H1 (cell line): ENCODE data around the gene SECISBP2. TPM values are rescaled to one million over a fixed set of nuclear protein-coding genes. Genes with fewer than 3 reads are reported as not detected.

Source experiments
- CTCF ChIA-PET: fragments of 300-600 bp; sonication (Branson Sonifier 250); formaldehyde crosslinking; loops from one replicate; lab custom pipeline; 2021; ENCODE audit not compliant: partially characterized antibody; lab: Charles Lee
- POLR2A ChIA-PET: fragments of 300-600 bp; sonication (Branson Sonifier 250); formaldehyde crosslinking; loops from one replicate; lab custom pipeline; 2021; ENCODE audit warnings: inconsistent platforms; ENCODE audit not compliant: partially characterized antibody; lab: Charles Lee
- DNase-seq, 2 experiments: peaks; one replicate each; pipeline versions ENCODE4 v3.0.0 to v3.0.0-alpha.2; 2010 to 2022; ENCODE audit warnings: low spot score in 2 of 2, low read depth in 1 of 2, mixed read lengths in 1 of 2
- FAIRE-seq: peaks from 2 replicates; lab custom pipeline; 2011; peaks lifted over from hg19 to GRCh38; lab: Jason Lieb, UNC
- H2AFZ ChIP-seq: 2 replicates; pipeline ENCODE4 v1.8.1; 2012; ENCODE audit warnings: low read length, inconsistent platforms
- H2AK5ac ChIP-seq: 2 replicates; pipeline ENCODE4 v1.6.1; 2013; ENCODE audit warnings: low read depth, low read length
- H2BK120ac ChIP-seq: replicated peaks from 2 replicates; pipeline ENCODE3; 2013; ENCODE audit warnings: low read depth, low read length, inconsistent platforms
- H2BK12ac ChIP-seq: 2 replicates; pipeline ENCODE4 v1.6.1; 2013; ENCODE audit warnings: low read depth, low read length
- H2BK15ac ChIP-seq: 2 replicates; pipeline ENCODE4 v1.6.1; 2013; ENCODE audit warnings: low read length
- H2BK20ac ChIP-seq: 2 replicates; pipeline ENCODE4 v1.6.1; 2013; ENCODE audit warnings: low read length
- H2BK5ac ChIP-seq: 2 replicates; pipeline ENCODE4 v1.6.1; 2013; ENCODE audit warnings: low read depth, low read length
- H3K14ac ChIP-seq: 2 replicates; pipeline ENCODE4 v1.6.1; 2013; ENCODE audit warnings: inconsistent platforms; ENCODE audit not compliant: insufficient read length
- H3K18ac ChIP-seq: 2 replicates; pipeline ENCODE4 v1.6.1; 2013; ENCODE audit warnings: low read length; ENCODE audit errors: extremely low read depth
- H3K23ac ChIP-seq: 2 replicates; pipeline ENCODE4 v1.6.1; 2013; ENCODE audit warnings: inconsistent platforms; ENCODE audit not compliant: insufficient read length
- H3K23me2 ChIP-seq: 2 replicates; pipeline ENCODE4 v1.6.1; 2013; ENCODE audit warnings: low read depth, low read length
- H3K27ac ChIP-seq: 2 replicates; pipeline ENCODE4 v1.6.1; 2011; ENCODE audit warnings: low read depth, low read length, inconsistent platforms
- H3K27me3 ChIP-seq, 4 experiments: replicated peaks in 1 of 4; 1 replicate in 1 of 4; 2 replicates in 3 of 4; pipeline versions ENCODE4 v1.6.1 to v1.8.1; 2011 to 2013; ENCODE audit warnings: low read length in 3 of 4, mild to moderate bottlenecking in 3 of 4, inconsistent platforms in 2 of 4, mixed read lengths in 2 of 4, moderate library complexity in 1 of 4; ENCODE audit not compliant: control insufficient read depth in 3 of 4, insufficient read depth in 3 of 4; ENCODE audit errors: extremely low read depth in 1 of 4
- H3K36me3 ChIP-seq, 4 experiments: 2 replicates each; pipeline versions ENCODE4 v1.6.1 to v1.8.1; 2011 to 2013; ENCODE audit warnings: mild to moderate bottlenecking in 4 of 4, low read length in 3 of 4, moderate library complexity in 2 of 4, control low read depth in 1 of 4, inconsistent platforms in 1 of 4; ENCODE audit not compliant: insufficient read depth in 4 of 4, control insufficient read depth in 2 of 4
- H3K4ac ChIP-seq: replicated peaks from 2 replicates; pipeline ENCODE3; 2013; ENCODE audit warnings: low read length, low read depth, mixed read lengths, inconsistent platforms; ENCODE audit not compliant: insufficient read length
- H3K4me1 ChIP-seq, 4 experiments: replicated peaks in 1 of 4; 1 replicate in 1 of 4; 2 replicates in 3 of 4; pipeline versions ENCODE4 v1.6.1 to v1.8.1; 2011 to 2013; ENCODE audit warnings: low read length in 3 of 4, inconsistent platforms in 2 of 4, mixed read lengths in 1 of 4; ENCODE audit not compliant: insufficient read depth in 4 of 4, control insufficient read depth in 3 of 4
- H3K4me2 ChIP-seq, 2 experiments: 2 replicates each; pipeline versions ENCODE4 v1.6.1 to v1.8.1; 2011 to 2013; ENCODE audit warnings: low read depth in 2 of 2, low read length in 2 of 2, control low read depth in 1 of 2, inconsistent platforms in 1 of 2, mild to moderate bottlenecking in 1 of 2; ENCODE audit not compliant: insufficient read depth in 1 of 2
- H3K4me3 ChIP-seq, 4 experiments: fragments of 200-600, 300-600 bp in 1 of 4; sonication (generic), shearing (Covaris generic), sonication (Bioruptor Twin) in 1 of 4; 2 replicates each; pipeline versions ENCODE4 v1.5.1 to v1.8.1; 2011 to 2016; ENCODE audit warnings: low read length in 4 of 4, low read depth in 3 of 4, control low read depth in 2 of 4, inconsistent platforms in 2 of 4, mild to moderate bottlenecking in 2 of 4, mixed read lengths in 1 of 4, moderate library complexity in 1 of 4; ENCODE audit not compliant: insufficient read depth in 2 of 4; ENCODE audit errors: extremely low read depth in 1 of 4
- H3K56ac ChIP-seq: replicated peaks from 2 replicates; pipeline ENCODE3; 2013; ENCODE audit warnings: low read depth, mild to moderate bottlenecking, mixed read lengths, low read length, inconsistent platforms; ENCODE audit not compliant: insufficient read length
- H3K79me1 ChIP-seq: 2 replicates; pipeline ENCODE4 v1.6.1; 2013; ENCODE audit warnings: low read depth, low read length, control low read depth
- H3K79me2 ChIP-seq, 2 experiments: 2 replicates each; pipeline versions ENCODE4 v1.6.1 to v1.8.1; 2012 to 2013; ENCODE audit warnings: low read length in 2 of 2, mild to moderate bottlenecking in 2 of 2, inconsistent platforms in 1 of 2; ENCODE audit not compliant: insufficient read depth in 2 of 2, control insufficient read depth in 1 of 2
- H3K9ac ChIP-seq, 4 experiments: replicated peaks in 1 of 4; 1 replicate in 1 of 4; 2 replicates in 3 of 4; pipeline versions ENCODE4 v1.6.1 to v1.8.1; 2011 to 2013; ENCODE audit warnings: low read depth in 3 of 4, low read length in 3 of 4, control low read depth in 2 of 4, mild to moderate bottlenecking in 2 of 4, moderate library complexity in 2 of 4, inconsistent platforms in 1 of 4; ENCODE audit errors: extremely low read depth in 1 of 4
- H3K9me3 ChIP-seq, 2 experiments: 2 replicates each; pipeline versions ENCODE4 v1.6.1 to v1.8.1; 2012 to 2013; ENCODE audit warnings: mild to moderate bottlenecking in 2 of 2, moderate library complexity in 2 of 2, control low read depth in 1 of 2, inconsistent platforms in 1 of 2, low read depth in 1 of 2, low read length in 1 of 2, mixed read lengths in 1 of 2; ENCODE audit not compliant: insufficient read depth in 2 of 2
- H4K20me1 ChIP-seq, 2 experiments: replicated peaks in 1 of 2; 2 replicates each; pipeline versions ENCODE3 to v1.8.1; 2011 to 2013; ENCODE audit warnings: inconsistent platforms in 2 of 2, low read length in 2 of 2, mild to moderate bottlenecking in 1 of 2; ENCODE audit not compliant: insufficient read depth in 2 of 2, control insufficient read depth in 1 of 2
- H4K5ac ChIP-seq: 2 replicates; pipeline ENCODE4 v1.6.1; 2013; ENCODE audit warnings: low read length, low read depth, mixed read lengths, inconsistent platforms; ENCODE audit not compliant: insufficient read length
- H4K8ac ChIP-seq: 2 replicates; pipeline ENCODE4 v1.8.0; 2013; ENCODE audit warnings: mild to moderate bottlenecking, moderate library complexity, low read length, inconsistent platforms; ENCODE audit not compliant: insufficient read depth; ENCODE audit errors: extremely low read depth
- H4K91ac ChIP-seq: replicated peaks from 2 replicates; pipeline ENCODE3; 2013; ENCODE audit warnings: low read length, mixed read lengths, inconsistent platforms; ENCODE audit not compliant: insufficient read length
- CBX8 ChIP-seq: fragments of 300-800, 300-1000 bp; sonication (generic); IDR thresholded peaks from 2 replicates; pipeline ENCODE4 v1.7.1; 2016; ENCODE audit warnings: low read depth, low read length, borderline replicate concordance
- CEBPB ChIP-seq: IDR thresholded peaks from 2 replicates; pipeline ENCODE4 v1.6.1; 2012; ENCODE audit warnings: low read depth, low read length
- GTF2F1 ChIP-seq: IDR thresholded peaks from 2 replicates; pipeline ENCODE4 v1.6.1; 2012; ENCODE audit warnings: low read depth, low read length, improper control_type of control experiment, borderline replicate concordance
- KDM1A ChIP-seq: fragments of 200-600, 300-600 bp; sonication (generic); IDR thresholded peaks from 2 replicates; pipeline ENCODE4 v1.7.1; 2016; ENCODE audit warnings: mild to moderate bottlenecking, low read length, borderline replicate concordance
- POLR2AphosphoS5 ChIP-seq: IDR thresholded peaks from 2 replicates; pipeline ENCODE4 v1.6.1; 2011; ENCODE audit warnings: low read depth, low read length
- SIN3A ChIP-seq, 2 experiments: IDR thresholded peaks in 1 of 2; conservative IDR thresholded peaks in 1 of 2; 2 replicates each; pipeline ENCODE4 v1.6.1; 2011 to 2012; ENCODE audit warnings: low read length in 2 of 2, improper control_type of control experiment in 1 of 2, low read depth in 1 of 2, mild to moderate bottlenecking in 1 of 2
- SIX5 ChIP-seq: IDR thresholded peaks from 2 replicates; pipeline ENCODE4 v1.6.1; 2011; ENCODE audit warnings: mild to moderate bottlenecking, low read depth, low read length
- SP4 ChIP-seq: IDR thresholded peaks from 2 replicates; pipeline ENCODE4 v1.6.1; 2012; ENCODE audit warnings: low read length, inconsistent platforms
- TEAD4 ChIP-seq: IDR thresholded peaks from 2 replicates; pipeline ENCODE4 v1.6.1; 2012; ENCODE audit warnings: low read depth, low read length, inconsistent platforms, mixed read lengths
- USF2 ChIP-seq: IDR thresholded peaks from 2 replicates; pipeline ENCODE4 v1.6.1; 2011; ENCODE audit warnings: low read length, improper control_type of control experiment
- WGBS, 2 experiments: shearing (Covaris generic) in 1 of 2; methylation state at CpG; one replicate each; pipeline versions ENCODE4 v1.1.6 to v1.1.7; 2013 to 2015; ENCODE audit warnings: low lambda C conversion rate in 2 of 2, mixed read lengths in 2 of 2, inconsistent platforms in 1 of 2, low coverage in 1 of 2, missing lambda C conversion rate in 1 of 2; ENCODE audit not compliant: insufficient replicate concordance in 2 of 2, insufficient coverage in 1 of 2, insufficient read length in 1 of 2; ENCODE audit errors: extremely low coverage in 1 of 2, missing lambda C conversion rate in 1 of 2; 5-methylcytosine and 5-hydroxymethylcytosine counted together
- polyA plus RNA-seq, 7 experiments: library from polyadenylated mRNA; depleted of rRNA in 3 of 7; stranded (reverse) in 5 of 7; unstranded in 2 of 7; fragments of >200 nt in 5 of 7; fragments of 200-250 nt in 2 of 7; gene quantifications; 1 replicate in 5 of 7; 2 replicates in 1 of 7; 4 replicates in 1 of 7; pipeline versions ENCODE4 v1.2.1 to v1.2.3, GENCODE V29; 2011 to 2013; ENCODE audit warnings: missing spikeins in 2 of 7, mixed read lengths in 2 of 7
- total RNA-seq: library from RNA; stranded (reverse); fragmentation: NEBNext Ultra II Directional; extraction: Animal tissue kit (Norgen Biotek cat#: 25700); gene quantifications from 2 replicates; pipeline ENCODE4 v1.2.1, GENCODE V29; 2021
- TF ChIP-seq, protein P1 (sequence below): IDR thresholded peaks from 2 replicates; pipeline ENCODE4 v1.6.1; 2012; ENCODE audit warnings: low read length, inconsistent platforms

Gene SECISBP2
- total and polyA plus RNA-seq, 2 of the 8 experiments (the other 6 are each of a cell fraction or from before 2014, with no cell fraction given): 39.0 to 61.7 TPM

DNA sequence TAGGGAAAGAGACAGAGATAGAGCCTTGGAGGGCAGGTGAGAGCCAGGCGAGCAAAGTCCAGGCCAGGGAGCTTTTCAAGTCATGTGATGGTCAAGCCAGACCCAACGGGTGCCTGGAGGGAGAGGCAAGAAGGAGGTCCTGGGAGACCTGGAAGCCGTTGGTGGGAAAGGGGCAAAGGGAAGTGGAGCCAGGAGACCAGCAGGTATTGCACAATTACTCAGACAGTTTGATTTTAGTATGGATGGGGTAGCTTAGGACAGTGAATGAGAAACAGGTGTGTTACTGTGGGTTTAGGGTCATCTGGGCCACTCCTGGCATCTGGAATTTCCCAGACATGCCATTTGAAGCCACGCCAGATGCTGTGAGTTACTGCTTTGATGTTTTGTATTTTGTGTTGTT, 5.1 kb downstream of the SECISBP2 start:
- H3K27me3 ChIP-seq: no peaks in the 10 kb centered on the region
- peaks cover 0 to 3% (median 0%) of the 10 kb centered on the region in 4 experiments; a peak in 2 of 7 replicates for H3K4me1 ChIP-seq
- ChIA-PET CTCF (no interaction called here), POLR2A (interaction anchor here (0.7 to 4.3 kb wide), 8 partner anchors 9 to 230 kb away, joined by 3 to 30 read pairs (median 4); no protein-coding TSS in a partner anchor)
- no peaks in the 10 kb centered on the region for H3K9me3 ChIP-seq
- no peak overlapping the region for H3K14ac ChIP-seq
- DNase-seq (no peak), FAIRE-seq (no peak)
- H3K79me2 ChIP-seq: peaks cover 12 to 72% of the 10 kb centered on the region in 2 experiments
- H4K5ac ChIP-seq: no peak overlapping the region
- H4K91ac ChIP-seq: no peak overlapping the region
- WGBS, 2 experiments: 86% methylated on average over 4 of the region's 4 CpGs; no CpG with 5 or more reads in 1 of the 2 experiments
- no peak overlapping the region for H3K23ac ChIP-seq
- no peak overlapping the region for H2BK12ac ChIP-seq
- no peak overlapping the region for H2AK5ac ChIP-seq
- no peak overlapping the region for H2BK15ac ChIP-seq
- no peak overlapping the region for H2BK120ac ChIP-seq
- no peak overlapping the region for H3K18ac ChIP-seq
- no peak overlapping the region for H3K4me3 ChIP-seq
- H2BK20ac ChIP-seq: no peak overlapping the region
- no peak overlapping the region for H3K4ac ChIP-seq
- H3K79me1 ChIP-seq: no peaks in the 10 kb centered on the region; the same call in 1 of the 2 replicates
- H3K9ac ChIP-seq: no peak overlapping the region
- H4K20me1 ChIP-seq: peaks cover 0 to 3% of the 10 kb centered on the region in 2 experiments
- no peak overlapping the region for H3K27ac ChIP-seq
- peaks cover 0 to 52% (median 14%) of the 10 kb centered on the region in 4 experiments; a peak in 6 of 8 replicates for H3K36me3 ChIP-seq
- no peak overlapping the region for H3K4me2 ChIP-seq
- H2AFZ ChIP-seq: no peak overlapping the region
- H3K56ac ChIP-seq: peak overlapping the region; percentile 60
- H3K23me2 ChIP-seq: no peaks in the 10 kb centered on the region; the same call in 1 of the 2 replicates
- no peak overlapping the region for H2BK5ac ChIP-seq
- no peak overlapping the region for H4K8ac ChIP-seq
- 0 out of 2 replicates have a peak, but pooled peaks have one; percentile 47 for TF ChIP-seq CEBPB
- no peak for TF ChIP-seq KDM1A
- TF ChIP-seq POLR2AphosphoS5: peak; percentile 37; the same call in 1 of the 2 replicates
- no peak for TF ChIP-seq TEAD4
- TF ChIP-seq SIX5: no peak
- no peak for TF ChIP-seq SP4
- TF ChIP-seq SIN3A (conservative IDR thresholded peaks at IDR 0.05 in 1 of 2, IDR thresholded peaks at IDR 0.05 in 1 of 2; ENCODE audit: low read depth in 1 of 2, low read length in 2 of 2): no peak
- TF ChIP-seq USF2: no peak
- TF ChIP-seq CBX8: no peak
- TF ChIP-seq, protein P1, sequence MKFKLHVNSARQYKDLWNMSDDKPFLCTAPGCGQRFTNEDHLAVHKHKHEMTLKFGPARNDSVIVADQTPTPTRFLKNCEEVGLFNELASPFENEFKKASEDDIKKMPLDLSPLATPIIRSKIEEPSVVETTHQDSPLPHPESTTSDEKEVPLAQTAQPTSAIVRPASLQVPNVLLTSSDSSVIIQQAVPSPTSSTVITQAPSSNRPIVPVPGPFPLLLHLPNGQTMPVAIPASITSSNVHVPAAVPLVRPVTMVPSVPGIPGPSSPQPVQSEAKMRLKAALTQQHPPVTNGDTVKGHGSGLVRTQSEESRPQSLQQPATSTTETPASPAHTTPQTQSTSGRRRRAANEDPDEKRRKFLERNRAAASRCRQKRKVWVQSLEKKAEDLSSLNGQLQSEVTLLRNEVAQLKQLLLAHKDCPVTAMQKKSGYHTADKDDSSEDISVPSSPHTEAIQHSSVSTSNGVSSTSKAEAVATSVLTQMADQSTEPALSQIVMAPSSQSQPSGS: no peak
- no peak for TF ChIP-seq GTF2F1
